ENCODE measurements around the gene FBLN7. TPM values are rescaled to one million over a fixed set of nuclear protein-coding genes. Genes with fewer than 3 reads are reported as not detected.

FBLN7 gene, protein sequence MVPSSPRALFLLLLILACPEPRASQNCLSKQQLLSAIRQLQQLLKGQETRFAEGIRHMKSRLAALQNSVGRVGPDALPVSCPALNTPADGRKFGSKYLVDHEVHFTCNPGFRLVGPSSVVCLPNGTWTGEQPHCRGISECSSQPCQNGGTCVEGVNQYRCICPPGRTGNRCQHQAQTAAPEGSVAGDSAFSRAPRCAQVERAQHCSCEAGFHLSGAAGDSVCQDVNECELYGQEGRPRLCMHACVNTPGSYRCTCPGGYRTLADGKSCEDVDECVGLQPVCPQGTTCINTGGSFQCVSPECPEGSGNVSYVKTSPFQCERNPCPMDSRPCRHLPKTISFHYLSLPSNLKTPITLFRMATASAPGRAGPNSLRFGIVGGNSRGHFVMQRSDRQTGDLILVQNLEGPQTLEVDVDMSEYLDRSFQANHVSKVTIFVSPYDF
- total RNA-seq, result 3.7 and 5.4 TPM in 2 replicates

DNA sequence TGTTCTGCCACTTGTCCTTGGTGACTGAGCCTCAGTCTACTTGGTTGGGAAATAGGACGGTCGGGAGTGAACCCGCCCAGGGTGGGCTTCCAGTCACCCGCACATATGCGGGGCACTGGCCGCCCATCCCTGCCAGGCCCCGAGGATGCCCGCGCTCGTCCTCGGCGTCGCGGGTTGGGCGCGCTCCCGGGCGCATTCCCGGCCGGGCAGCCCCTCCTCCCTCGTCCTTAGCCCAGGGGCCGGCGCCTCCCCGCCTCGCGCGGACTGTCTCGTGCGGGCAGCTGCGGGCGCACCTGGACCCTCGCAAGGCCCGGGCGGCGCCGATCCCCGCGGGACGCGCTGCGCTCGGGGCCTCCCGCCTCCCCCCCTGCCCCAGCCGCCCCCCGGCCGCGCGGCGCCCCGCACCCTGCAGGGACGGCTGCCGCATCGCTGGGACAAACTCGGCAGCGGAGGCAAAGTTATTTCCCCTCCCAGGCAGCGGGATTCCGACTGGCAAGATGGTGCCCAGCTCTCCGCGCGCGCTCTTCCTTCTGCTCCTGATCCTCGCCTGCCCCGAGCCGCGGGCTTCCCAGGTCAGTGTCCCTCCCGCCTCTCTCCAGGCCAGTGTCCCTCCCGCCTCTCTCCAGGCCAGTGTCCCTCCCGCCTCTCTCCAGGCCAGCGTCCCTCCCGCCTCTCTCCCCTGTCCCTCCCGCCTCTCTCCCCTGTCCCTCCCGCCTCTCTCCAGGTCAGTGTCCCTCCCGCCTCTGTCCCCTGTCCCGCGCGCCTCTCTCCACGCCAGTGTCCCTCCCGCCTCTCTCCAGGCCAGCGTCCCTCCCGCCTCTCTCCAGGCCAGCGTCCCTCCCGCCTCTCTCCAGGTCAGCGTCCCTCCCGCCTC lies at the start of gene FBLN7:
FBLN7 (plus strand) TSS at position 227 of the 874 bp plus-strand sequence; CDS start at position 498, 271 bp downstream.

Other genes starting within 250 kb of the FBLN7 start
- 0.68 and 2.0 TPM in 2 replicates for gene MERTK, start 239.8 kb upstream of the FBLN7 start, total RNA-seq
- gene TMEM87B, start 83.1 kb upstream of the FBLN7 start, total RNA-seq, result 16.6 and 28.0 TPM in 2 replicates
- 3.9 and 9.8 TPM in 2 replicates for gene ZC3H8, start 116.7 kb downstream of the FBLN7 start, total RNA-seq
- 2.0 and 2.3 TPM in 2 replicates for gene ZC3H6, start 137.2 kb downstream of the FBLN7 start, total RNA-seq